Measurements from ENCODE around the gene ZNF627.
A peak's percentile ranks its signal among the peaks of the same experiment; 100 is the strongest.

- TF ChIP-seq, protein P1, sequence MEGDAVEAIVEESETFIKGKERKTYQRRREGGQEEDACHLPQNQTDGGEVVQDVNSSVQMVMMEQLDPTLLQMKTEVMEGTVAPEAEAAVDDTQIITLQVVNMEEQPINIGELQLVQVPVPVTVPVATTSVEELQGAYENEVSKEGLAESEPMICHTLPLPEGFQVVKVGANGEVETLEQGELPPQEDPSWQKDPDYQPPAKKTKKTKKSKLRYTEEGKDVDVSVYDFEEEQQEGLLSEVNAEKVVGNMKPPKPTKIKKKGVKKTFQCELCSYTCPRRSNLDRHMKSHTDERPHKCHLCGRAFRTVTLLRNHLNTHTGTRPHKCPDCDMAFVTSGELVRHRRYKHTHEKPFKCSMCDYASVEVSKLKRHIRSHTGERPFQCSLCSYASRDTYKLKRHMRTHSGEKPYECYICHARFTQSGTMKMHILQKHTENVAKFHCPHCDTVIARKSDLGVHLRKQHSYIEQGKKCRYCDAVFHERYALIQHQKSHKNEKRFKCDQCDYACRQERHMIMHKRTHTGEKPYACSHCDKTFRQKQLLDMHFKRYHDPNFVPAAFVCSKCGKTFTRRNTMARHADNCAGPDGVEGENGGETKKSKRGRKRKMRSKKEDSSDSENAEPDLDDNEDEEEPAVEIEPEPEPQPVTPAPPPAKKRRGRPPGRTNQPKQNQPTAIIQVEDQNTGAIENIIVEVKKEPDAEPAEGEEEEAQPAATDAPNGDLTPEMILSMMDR (IDR thresholded peaks at IDR 0.05), result peak in 4 of 6 experiments; percentile 17 to 48 (median 22)
- peak in 3 of 4 donors; percentile 62 to 83 (median 82) for TF ChIP-seq POLR2A (IDR thresholded peaks at IDR 0.05)
Measured at GRCh38 chr19:11558881-11559828, 38.1 kb upstream of the ZNF627 start, which contains the start of gene ELOF1.

Data from esophagus squamous epithelium (tissue), 4 donors.